GM13976 (cell line): ENCODE data around the gene SNX21.
"Not testable (repeated sequence)": the region's sequence is repeated elsewhere in the genome, so short reads cannot be mapped to it uniquely, and the experiment has no call there.

Experiments
- DNase-seq: peaks from one replicate; pipeline ENCODE4 v3.0.0; 2012; ENCODE audit warnings: low spot score
- CTCF ChIP-seq: IDR thresholded peaks from 2 replicates; pipeline ENCODE4 v1.5.1; 2012; ENCODE audit warnings: borderline replicate concordance, mild to moderate bottlenecking; ENCODE audit not compliant: insufficient read depth; ENCODE audit errors: extremely low read depth, missing control alignments, control extremely low read depth
- in situ Hi-C: fragments of 300-500 bp; cut with MboI; formaldehyde crosslinking; loops from one replicate; pipeline ENCODE4 v1.12.0; 2022; ENCODE audit warnings: low sequenced_read_pairs, mixed read lengths, inconsistent platforms; ENCODE audit not compliant: unreplicated experiment

Gene SNX21

GRCh38 chr20:45823949-45824835 lies 9.4 kb upstream of the SNX21 start:
- in situ Hi-C loops: no loop called here
- peak; percentile 45 for TF ChIP-seq CTCF
- peak; percentile 76 for DNase-seq

- no peak for DNase-seq
- in situ Hi-C loops: no loop called here
- TF ChIP-seq CTCF: no peak
Measured at GRCh38 chr20:45826381-45827019, 7.1 kb upstream of the SNX21 start.

- no peak for TF ChIP-seq CTCF
- in situ Hi-C loops: no loop called here
- DNase-seq: no peak
Measured at GRCh38 chr20:45827030-45827652, 6.5 kb upstream of the SNX21 start, which contains the start of gene TNNC2. TNNC2 (minus strand) TSS chr20:45827312; CDS start chr20:45827248, 64 bp downstream.

- TF ChIP-seq CTCF: no peak
- in situ Hi-C loops: no loop called here
Measured at GRCh38 chr20:45827712-45828111, 5.9 kb upstream of the SNX21 start.

DNA sequence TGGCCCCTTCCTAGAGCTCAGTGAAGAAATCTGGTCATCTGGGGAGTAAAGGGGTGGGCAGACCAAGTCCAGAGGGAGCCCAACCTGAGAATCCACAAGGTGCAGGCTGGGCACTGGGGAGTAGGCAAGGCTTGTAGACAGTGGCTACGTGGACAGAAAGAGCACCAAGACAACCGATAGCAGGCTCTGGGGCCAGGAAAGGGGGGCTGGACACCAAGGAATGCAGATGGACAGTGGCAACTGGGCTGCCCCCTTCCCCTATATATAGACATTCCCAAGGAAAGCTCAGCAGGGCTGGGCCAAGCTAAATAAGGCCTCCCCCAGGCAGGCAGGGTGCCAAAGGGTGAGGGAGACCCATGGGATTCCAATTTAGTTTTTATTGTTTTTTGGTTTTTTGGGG lies 5.0 kb upstream of the SNX21 start:
- no peak for TF ChIP-seq CTCF
- no peak for DNase-seq
- in situ Hi-C loops: no loop called here

More at GRCh38 chr20:45827712-45828111, 5.9 kb upstream of the SNX21 start:
- no peak for DNase-seq

DNA sequence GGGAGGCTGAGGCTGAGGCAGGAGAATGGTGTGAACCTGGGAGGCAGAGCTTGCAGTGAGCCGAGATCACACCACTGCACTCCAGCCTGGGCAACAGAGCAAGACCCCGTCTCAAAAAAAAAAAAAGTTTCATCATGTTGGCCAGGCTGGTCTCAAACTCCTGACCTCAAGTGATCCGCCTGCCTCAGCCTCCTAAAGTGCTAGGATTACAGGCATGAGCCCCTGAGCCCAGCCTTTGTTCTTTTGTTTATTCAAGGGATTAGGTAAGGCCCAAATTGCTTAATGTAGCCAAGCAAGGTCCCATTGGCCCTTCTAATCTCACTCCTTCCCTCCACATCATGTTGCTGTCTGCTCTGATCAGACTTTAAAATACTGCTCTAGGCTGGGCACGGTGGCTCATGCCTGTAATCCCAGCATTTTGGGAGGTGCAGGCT lies 3.9 kb upstream of the SNX21 start:
- in situ Hi-C loops: not testable (repeated sequence)

More for the DNA sequence above, 3.9 kb upstream of the SNX21 start:
- not testable (repeated sequence) for DNase-seq
